Endothelial cell of umbilical vein (primary cell): ENCODE measurements around the gene MAP1B. TPM values are rescaled to one million over a fixed set of nuclear protein-coding genes. Genes with fewer than 3 reads are reported as not detected.

Source experiments
- BruUV-seq: library from RNA; stranded (reverse); fragments of 400-500 nt; replicated peaks from 2 replicates; lab custom pipeline; 2021; lab: Mats Ljungman, UMichigan
- CTCF ChIA-PET: fragments of 300-600, 350-600 bp; sonication (Branson Sonifier 250); formaldehyde crosslinking; loops from one replicate; lab custom pipeline; 2021; ENCODE audit warnings: antibody characterized with exemption, inconsistent platforms; lab: Charles Lee
- POLR2A ChIA-PET: fragments of 300-600, 350-600 bp; sonication (Branson Sonifier 250); formaldehyde crosslinking; loops from one replicate; lab custom pipeline; 2021; ENCODE audit warnings: antibody characterized with exemption, inconsistent platforms; lab: Charles Lee
- DNase-seq: peaks from one replicate; pipeline ENCODE4 v3.0.0-alpha.2; 2011; ENCODE audit warnings: low read depth, low spot score
- FAIRE-seq: peaks from 2 replicates; lab custom pipeline; 2011; peaks lifted over from hg19 to GRCh38; lab: Jason Lieb, UNC
- H2AFZ ChIP-seq: 2 replicates; pipeline ENCODE4 v1.6.0; 2012; ENCODE audit warnings: low read depth, low read length, control low read depth, inconsistent platforms
- H3K27ac ChIP-seq: 2 replicates; pipeline ENCODE4 v1.5.1; 2011; ENCODE audit warnings: low read depth, mild to moderate bottlenecking, control low read depth, low read length, moderate library complexity; ENCODE audit not compliant: insufficient read depth
- H3K27me3 ChIP-seq, 2 experiments: 2 replicates each; pipeline versions ENCODE4 v1.6.0 to v1.6.1; 2011; ENCODE audit warnings: low read length in 2 of 2, mixed read lengths in 1 of 2; ENCODE audit not compliant: control insufficient read depth in 2 of 2, insufficient read depth in 2 of 2
- H3K36me3 ChIP-seq, 2 experiments: 2 replicates in 1 of 2; 3 replicates in 1 of 2; pipeline ENCODE4 v1.5.1; 2011; ENCODE audit warnings: low read length in 2 of 2, mild to moderate bottlenecking in 1 of 2, moderate library complexity in 1 of 2; ENCODE audit not compliant: control insufficient read depth in 2 of 2, insufficient read depth in 2 of 2; ENCODE audit errors: extremely low read depth in 1 of 2
- H3K4me1 ChIP-seq: 3 replicates; pipeline ENCODE4 v1.5.1; 2011; ENCODE audit warnings: mild to moderate bottlenecking, low read length; ENCODE audit not compliant: control insufficient read depth, insufficient read depth; ENCODE audit errors: extremely low read depth
- H3K4me2 ChIP-seq: 2 replicates; pipeline ENCODE4 v1.6.1; 2011; ENCODE audit warnings: low read length, control low read depth, mixed read lengths; ENCODE audit not compliant: insufficient read depth
- H3K4me3 ChIP-seq, 3 experiments: fragments of 200-600 bp in 1 of 3; sonication (generic), shearing (Covaris generic) in 1 of 3; replicated peaks in 1 of 3; 2 replicates each; pipeline ENCODE4 v1.5.1; 2011 to 2016; ENCODE audit warnings: control low read depth in 3 of 3, low read length in 3 of 3, mild to moderate bottlenecking in 2 of 3, inconsistent platforms in 1 of 3, low read depth in 1 of 3, moderate library complexity in 1 of 3; ENCODE audit not compliant: insufficient read depth in 1 of 3
- H3K79me2 ChIP-seq: 2 replicates; pipeline ENCODE4 v1.6.0; 2012; ENCODE audit warnings: low read length, inconsistent platforms; ENCODE audit not compliant: control insufficient read depth, insufficient read depth
- H3K9ac ChIP-seq: replicated peaks from 2 replicates; pipeline ENCODE3; 2011; ENCODE audit warnings: low read length, control low read depth; ENCODE audit not compliant: insufficient read depth; ENCODE audit errors: extremely low read depth
- H3K9me1 ChIP-seq: replicated peaks from 3 replicates; pipeline ENCODE4 v1.6.0; 2011; ENCODE audit warnings: mild to moderate bottlenecking, low read length; ENCODE audit not compliant: control insufficient read depth, insufficient read depth; ENCODE audit errors: extremely low read depth
- H3K9me3 ChIP-seq: replicated peaks from 2 replicates; pipeline ENCODE4 v1.5.1; 2012; ENCODE audit warnings: low read length, inconsistent platforms; ENCODE audit not compliant: control insufficient read depth, insufficient read depth
- H4K20me1 ChIP-seq: replicated peaks from 2 replicates; pipeline ENCODE3; 2011; ENCODE audit warnings: mild to moderate bottlenecking, low read length; ENCODE audit not compliant: control insufficient read depth, insufficient read depth; ENCODE audit errors: extremely low read depth
- EZH2 ChIP-seq: IDR thresholded peaks from 2 replicates; pipeline ENCODE4 v1.6.1; 2012; ENCODE audit warnings: borderline replicate concordance, low read depth, mild to moderate bottlenecking, moderate library complexity, low read length, inconsistent platforms; ENCODE audit not compliant: severe bottlenecking
- FOS ChIP-seq: IDR thresholded peaks from 2 replicates; pipeline ENCODE4 v1.6.1; 2011; ENCODE audit warnings: mild to moderate bottlenecking, low read length, moderate library complexity, borderline replicate concordance; ENCODE audit not compliant: insufficient read depth
- GATA2 ChIP-seq: IDR thresholded peaks from 2 replicates; pipeline ENCODE4 v1.7.0; 2011; ENCODE audit warnings: low read depth, mild to moderate bottlenecking, moderate library complexity, mixed read lengths, low read length; ENCODE audit not compliant: insufficient read length, insufficient read depth
- JUN ChIP-seq: IDR thresholded peaks from 2 replicates; pipeline ENCODE4 v1.6.1; 2011; ENCODE audit warnings: borderline replicate concordance, low read depth; ENCODE audit not compliant: insufficient read length, insufficient read depth
- MYC ChIP-seq: IDR thresholded peaks from one replicate; pipeline ENCODE4 v1.6.1; 2011; ENCODE audit warnings: mild to moderate bottlenecking, low read depth, low read length
- POLR2A ChIP-seq: IDR thresholded peaks from 2 replicates; pipeline ENCODE4 v1.6.1; 2012; ENCODE audit warnings: low read depth, mild to moderate bottlenecking, control low read depth, low read length
- POLR2AphosphoS5 ChIP-seq: IDR thresholded peaks from 2 replicates; pipeline ENCODE4 v1.6.1; 2012; ENCODE audit warnings: low read depth, mild to moderate bottlenecking, control low read depth, low read length, moderate library complexity; ENCODE audit not compliant: insufficient read depth
- dilution Hi-C: fragments of 300-500 bp; cut with MboI; formaldehyde crosslinking; loops from one replicate; pipeline ENCODE4 v1.15.0; 2019; ENCODE audit warnings: low sequenced_read_pairs; ENCODE audit not compliant: extremely low pct_ligation_motif_present
- intact Hi-C: fragments of 100-400 bp; cut with micrococcal nuclease; formaldehyde crosslinking; loops from one replicate; pipeline ENCODE4 v1.10.0; 2022
- polyA plus RNA-seq, 4 experiments: library from polyadenylated mRNA; depleted of rRNA in 3 of 4; stranded (reverse) in 3 of 4; unstranded in 1 of 4; fragments of >200 nt; gene quantifications; 2 replicates each; pipeline versions ENCODE4 v1.2.1 to v1.2.3, GENCODE V29; 2011 to 2012; ENCODE audit warnings: missing spikeins in 1 of 4
- total RNA-seq: library from RNA; stranded (reverse); gene quantifications from 2 replicates; pipeline ENCODE4 v1.2.3, GENCODE V29; 2021
- TF ChIP-seq, protein P1 (sequence below), 2 donors: IDR thresholded peaks; 1 replicate in 1 of 2; 2 replicates in 1 of 2; pipeline ENCODE4 v1.5.1; 2011; ENCODE audit warnings: low read length in 2 of 2, mild to moderate bottlenecking in 2 of 2, moderate library complexity in 2 of 2, control low read depth in 1 of 2, inconsistent platforms in 1 of 2, low read depth in 1 of 2; ENCODE audit not compliant: insufficient read depth in 1 of 2; ENCODE audit errors: extremely low read depth in 1 of 2
- TF ChIP-seq, protein P2 (sequence below): IDR thresholded peaks from 2 replicates; pipeline ENCODE4 v1.6.1; 2011; ENCODE audit not compliant: insufficient read depth, insufficient read length

MAP1B gene
- total and polyA plus RNA-seq, 2 donors (not counting 3 experiments of a cell fraction or from before 2014, with no cell fraction given), result 55.9 to 263 TPM

DNA sequence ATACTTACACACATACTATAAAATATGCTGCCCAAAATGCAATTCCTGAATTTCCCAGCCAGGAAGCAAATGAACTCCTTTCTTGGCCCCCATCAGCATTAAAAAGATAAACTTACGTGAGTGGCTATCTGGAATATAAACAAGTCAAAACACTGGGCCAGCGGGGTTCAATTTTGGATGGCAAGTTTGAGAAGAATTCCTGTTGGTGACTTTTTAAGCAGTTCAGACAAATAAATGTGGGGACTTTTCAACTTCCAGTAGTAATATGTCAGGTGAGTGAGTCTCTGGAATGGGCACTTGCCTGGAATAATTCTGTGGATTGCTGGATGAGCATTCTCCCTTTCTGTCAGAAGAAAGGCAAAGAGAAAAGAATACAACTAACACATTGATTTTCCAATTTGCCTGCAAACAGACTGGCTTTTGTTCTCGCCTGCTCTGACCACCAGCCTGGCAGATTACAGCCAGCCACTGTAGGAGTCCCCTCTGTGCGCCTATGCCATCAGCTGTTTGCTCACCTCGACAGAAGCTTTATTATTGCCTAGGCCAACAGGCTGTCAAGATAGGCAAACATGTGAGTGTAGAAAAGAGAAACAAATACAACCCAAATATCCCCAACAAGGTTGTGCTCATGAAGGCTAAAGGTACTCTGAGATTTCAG lies 134.2 kb downstream of the MAP1B start:
- Histone ChIP-seq H3K27ac (no peak overlapping the region), H3K36me3 (peaks cover 0 to 3% of the 10 kb centered on the region in 2 experiments), H4K20me1 (no peaks in the 10 kb centered on the region), H3K4me2 (no peak overlapping the region), H2AFZ (no peak overlapping the region), H3K9me3 (no peaks in the 10 kb centered on the region), H3K79me2 (peaks cover 15% of the 10 kb centered on the region), H3K9ac (no peak overlapping the region), H3K9me1 (no peaks in the 10 kb centered on the region), H3K4me1 (peaks cover 34% of the 10 kb centered on the region), H3K4me3 (no peak overlapping the region), H3K27me3 (no peaks in the 10 kb centered on the region)
- intact Hi-C loops, result loop anchor here (10.0 kb wide), 1 partner anchor 603 kb away; no protein-coding TSS in a partner anchor
- no peak for FAIRE-seq
- ChIA-PET CTCF (no interaction called here), POLR2A (no interaction called here)
- TF ChIP-seq FOS, result no peak
- TF ChIP-seq, protein P1, sequence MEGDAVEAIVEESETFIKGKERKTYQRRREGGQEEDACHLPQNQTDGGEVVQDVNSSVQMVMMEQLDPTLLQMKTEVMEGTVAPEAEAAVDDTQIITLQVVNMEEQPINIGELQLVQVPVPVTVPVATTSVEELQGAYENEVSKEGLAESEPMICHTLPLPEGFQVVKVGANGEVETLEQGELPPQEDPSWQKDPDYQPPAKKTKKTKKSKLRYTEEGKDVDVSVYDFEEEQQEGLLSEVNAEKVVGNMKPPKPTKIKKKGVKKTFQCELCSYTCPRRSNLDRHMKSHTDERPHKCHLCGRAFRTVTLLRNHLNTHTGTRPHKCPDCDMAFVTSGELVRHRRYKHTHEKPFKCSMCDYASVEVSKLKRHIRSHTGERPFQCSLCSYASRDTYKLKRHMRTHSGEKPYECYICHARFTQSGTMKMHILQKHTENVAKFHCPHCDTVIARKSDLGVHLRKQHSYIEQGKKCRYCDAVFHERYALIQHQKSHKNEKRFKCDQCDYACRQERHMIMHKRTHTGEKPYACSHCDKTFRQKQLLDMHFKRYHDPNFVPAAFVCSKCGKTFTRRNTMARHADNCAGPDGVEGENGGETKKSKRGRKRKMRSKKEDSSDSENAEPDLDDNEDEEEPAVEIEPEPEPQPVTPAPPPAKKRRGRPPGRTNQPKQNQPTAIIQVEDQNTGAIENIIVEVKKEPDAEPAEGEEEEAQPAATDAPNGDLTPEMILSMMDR (IDR thresholded peaks at IDR 0.05; ENCODE audit: extremely low read depth in 1 of 2, insufficient read depth in 1 of 2, low read depth in 1 of 2, low read length in 2 of 2), result no peak
- TF ChIP-seq, protein P2, sequence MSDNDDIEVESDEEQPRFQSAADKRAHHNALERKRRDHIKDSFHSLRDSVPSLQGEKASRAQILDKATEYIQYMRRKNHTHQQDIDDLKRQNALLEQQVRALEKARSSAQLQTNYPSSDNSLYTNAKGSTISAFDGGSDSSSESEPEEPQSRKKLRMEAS, result no peak
- no peak for TF ChIP-seq EZH2
- TF ChIP-seq MYC, result no peak
- TF ChIP-seq POLR2A, result no peak
- no peak for TF ChIP-seq POLR2AphosphoS5
- TF ChIP-seq GATA2, result no peak
- no peak for TF ChIP-seq JUN
- no TSS peak for BruUV-seq
- dilution Hi-C loops, result no loop called here
- DNase-seq, result no peak
